Fibroblast of pulmonary artery (primary cell): ENCODE measurements around the gene PCDH9.

Experiments used
- DNase-seq: peaks from one replicate; pipeline ENCODE4 v3.0.0-alpha.2; 2010; ENCODE audit warnings: low read depth
- H3K4me3 ChIP-seq: replicated peaks from 2 replicates; pipeline ENCODE4 v1.5.1; 2011; ENCODE audit warnings: low read depth, mild to moderate bottlenecking, control low read depth, low read length, moderate library complexity
- TF ChIP-seq, protein P1 (sequence below): IDR thresholded peaks from 2 replicates; pipeline ENCODE4 v1.5.1; 2011; ENCODE audit warnings: mild to moderate bottlenecking, control low read depth, low read length, inconsistent platforms; ENCODE audit errors: missing control alignments

Gene PCDH9

DNA sequence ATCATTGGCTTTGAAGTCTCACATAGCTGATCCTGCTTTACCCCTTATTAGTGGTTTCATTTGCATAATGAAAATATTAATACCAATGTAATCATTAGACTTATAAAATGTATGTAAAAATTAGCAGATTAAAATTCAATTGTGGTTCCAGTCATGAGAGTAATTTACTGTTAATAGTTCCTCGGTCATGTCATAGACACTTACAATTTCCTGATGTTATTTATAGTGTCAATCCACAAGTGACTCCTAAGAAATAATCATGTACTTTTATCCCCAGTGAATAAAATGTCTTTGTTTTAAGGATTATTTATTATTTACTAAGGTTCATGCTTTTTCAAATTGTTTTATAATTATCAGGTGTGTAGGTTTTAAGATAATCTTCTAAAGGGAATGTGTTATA is 138.5 kb downstream of the PCDH9 start:
- no peak overlapping the region for H3K4me3 ChIP-seq
- no peak for DNase-seq
- TF ChIP-seq, protein P1, sequence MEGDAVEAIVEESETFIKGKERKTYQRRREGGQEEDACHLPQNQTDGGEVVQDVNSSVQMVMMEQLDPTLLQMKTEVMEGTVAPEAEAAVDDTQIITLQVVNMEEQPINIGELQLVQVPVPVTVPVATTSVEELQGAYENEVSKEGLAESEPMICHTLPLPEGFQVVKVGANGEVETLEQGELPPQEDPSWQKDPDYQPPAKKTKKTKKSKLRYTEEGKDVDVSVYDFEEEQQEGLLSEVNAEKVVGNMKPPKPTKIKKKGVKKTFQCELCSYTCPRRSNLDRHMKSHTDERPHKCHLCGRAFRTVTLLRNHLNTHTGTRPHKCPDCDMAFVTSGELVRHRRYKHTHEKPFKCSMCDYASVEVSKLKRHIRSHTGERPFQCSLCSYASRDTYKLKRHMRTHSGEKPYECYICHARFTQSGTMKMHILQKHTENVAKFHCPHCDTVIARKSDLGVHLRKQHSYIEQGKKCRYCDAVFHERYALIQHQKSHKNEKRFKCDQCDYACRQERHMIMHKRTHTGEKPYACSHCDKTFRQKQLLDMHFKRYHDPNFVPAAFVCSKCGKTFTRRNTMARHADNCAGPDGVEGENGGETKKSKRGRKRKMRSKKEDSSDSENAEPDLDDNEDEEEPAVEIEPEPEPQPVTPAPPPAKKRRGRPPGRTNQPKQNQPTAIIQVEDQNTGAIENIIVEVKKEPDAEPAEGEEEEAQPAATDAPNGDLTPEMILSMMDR = no peak

DNA sequence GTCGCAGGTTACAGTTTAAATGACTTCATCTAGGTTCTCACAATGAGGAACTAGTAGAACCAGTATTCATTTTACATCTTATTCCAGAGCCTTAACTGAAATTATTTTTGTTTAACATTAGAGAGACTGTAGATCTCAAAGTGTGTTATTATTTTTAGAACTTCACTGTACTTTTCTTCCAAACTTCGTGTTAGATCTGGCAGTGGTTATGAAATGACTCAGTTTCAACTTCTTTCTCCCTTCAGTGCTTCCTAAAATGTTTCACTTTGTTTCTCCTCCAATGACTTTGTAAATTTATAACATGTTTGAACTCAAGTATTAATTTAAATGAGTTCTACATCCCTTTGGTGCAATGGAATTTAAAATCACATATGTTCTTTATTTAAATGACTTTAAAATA is 139.3 kb downstream of the PCDH9 start:
- H3K4me3 ChIP-seq = no peak overlapping the region
- TF ChIP-seq, protein P1 = no peak
- peak; percentile 9 for DNase-seq

DNA sequence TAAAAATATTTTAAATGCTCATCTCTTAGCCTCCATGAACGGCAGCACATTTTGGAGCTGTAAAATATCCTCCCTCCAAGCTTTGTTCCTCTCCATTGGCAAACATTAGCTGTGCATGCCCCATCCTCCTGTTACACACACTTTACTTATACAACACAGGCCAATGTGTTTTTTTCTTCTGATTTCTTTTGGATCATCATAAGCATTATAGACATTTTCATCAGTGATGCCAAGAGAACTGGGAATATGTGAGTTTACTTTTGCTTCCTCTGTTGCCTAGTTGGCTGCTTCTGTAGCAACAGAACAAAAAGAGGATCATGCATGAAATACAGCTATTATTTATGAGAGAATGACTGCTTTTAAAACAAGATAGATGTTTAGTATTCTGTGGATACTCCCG is 142.6 kb downstream of the PCDH9 start:
- TF ChIP-seq, protein P1 = no peak
- H3K4me3 ChIP-seq = no peak overlapping the region
- no peak for DNase-seq

DNA sequence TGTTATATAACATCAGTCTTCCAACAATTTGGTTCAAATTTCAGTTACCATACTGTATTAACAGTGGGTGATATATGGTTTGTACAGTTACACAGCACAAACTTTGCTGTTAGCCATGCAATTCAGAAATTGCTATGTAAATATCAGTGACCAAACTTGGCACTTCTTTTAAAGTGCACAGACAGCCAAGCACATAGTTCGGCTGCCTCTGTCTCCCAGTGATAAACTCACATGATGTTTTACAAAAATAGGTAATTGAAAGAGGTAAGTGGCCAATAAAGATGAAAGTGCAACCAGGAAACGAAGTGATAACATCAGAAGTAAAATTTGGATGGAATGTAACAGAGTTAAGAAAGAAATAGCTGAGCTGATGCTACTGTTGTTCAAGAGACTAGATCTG is 143.9 kb downstream of the PCDH9 start:
- DNase-seq = no peak

DNA sequence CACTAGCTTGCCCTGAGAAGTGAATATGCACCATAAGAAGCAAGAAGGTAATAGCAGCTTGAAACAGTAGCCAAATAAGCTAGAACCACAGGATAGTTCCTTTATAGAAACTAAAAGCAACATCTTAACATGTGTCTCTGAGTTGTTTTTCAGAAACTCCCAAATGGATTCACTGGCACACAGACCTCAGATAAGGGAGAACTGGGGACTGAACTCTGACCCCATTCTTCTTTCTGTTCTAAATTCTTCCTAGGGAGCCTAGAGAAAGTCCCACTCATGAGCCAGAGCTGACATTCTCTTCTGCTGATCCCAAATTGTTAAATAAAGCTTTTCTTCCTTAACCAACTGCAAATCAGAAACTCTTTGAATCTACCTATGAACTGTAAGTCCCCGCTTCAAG is 146.1 kb downstream of the PCDH9 start:
- no peak for DNase-seq
- H3K4me3 ChIP-seq = no peak overlapping the region
- TF ChIP-seq, protein P1 = no peak

More for the DNA sequence above, 143.9 kb downstream of the PCDH9 start:
- TF ChIP-seq, protein P1 = no peak
- no peak overlapping the region for H3K4me3 ChIP-seq

DNA sequence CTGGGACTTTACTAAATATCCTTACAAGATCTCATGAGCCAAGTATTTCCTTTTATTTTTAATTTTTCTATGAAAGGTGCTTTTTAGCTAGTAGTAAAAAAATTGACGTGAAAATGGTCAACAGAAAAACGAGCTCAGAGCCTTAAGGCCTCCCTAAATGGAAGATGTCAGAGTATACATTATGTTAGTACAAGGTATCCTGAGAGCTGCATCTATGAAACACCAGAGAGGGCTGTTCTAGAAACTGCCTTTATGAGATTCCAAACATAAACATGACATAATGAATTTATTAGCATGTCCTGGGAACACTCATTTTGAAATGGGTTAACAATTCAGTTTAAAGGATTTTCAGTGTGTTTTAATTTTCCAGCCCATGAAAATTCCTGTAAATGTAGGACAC is 146.6 kb downstream of the PCDH9 start:
- TF ChIP-seq, protein P1 = no peak
- no peak overlapping the region for H3K4me3 ChIP-seq
- DNase-seq = no peak

DNA sequence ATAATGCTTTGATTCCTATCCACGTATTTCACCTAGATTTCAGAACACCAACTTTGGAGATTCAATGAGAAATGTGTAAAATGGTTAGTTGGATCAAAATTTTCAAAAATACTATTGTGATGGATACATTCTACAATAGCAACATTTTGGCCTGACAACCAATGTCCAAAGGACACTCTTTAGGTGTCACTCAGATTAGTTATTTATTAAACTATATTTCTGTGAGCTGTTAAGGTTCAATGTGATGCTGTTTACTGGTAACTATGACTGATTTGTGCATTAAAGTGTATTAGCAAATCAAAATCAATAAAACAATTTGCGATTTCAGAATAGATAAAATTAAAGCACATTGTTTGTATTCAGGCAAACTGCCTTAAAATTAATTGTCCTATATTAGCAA is 149.8 kb downstream of the PCDH9 start:
- no peak overlapping the region for H3K4me3 ChIP-seq
- TF ChIP-seq, protein P1 = no peak
- no peak for DNase-seq
